HCT116 (cell line): ENCODE results near the gene NAXE.
"Not testable (repeated sequence)": the region's sequence is repeated elsewhere in the genome, so short reads cannot be mapped to it uniquely, and the experiment has no call there.

ENCODE experiments used
- TF ChIP-seq, protein P1 (sequence below): IDR thresholded peaks from 2 replicates; pipeline ENCODE4 v1.6.1; 2012; ENCODE audit warnings: low read depth
- TF ChIP-seq, protein P2 (sequence below), 3 experiments: fragments of 200-600 bp in 1 of 3; sonication (generic) in 1 of 3; IDR thresholded peaks in 2 of 3; conservative IDR thresholded peaks in 1 of 3; 2 replicates each; pipeline ENCODE4 v1.5.1; 2012 to 2017; ENCODE audit warnings: low read depth in 2 of 3, low read length in 2 of 3, antibody characterized with exemption in 1 of 3, borderline replicate concordance in 1 of 3, control low read depth in 1 of 3, mild to moderate bottlenecking in 1 of 3, mixed read lengths in 1 of 3, mixed run types in 1 of 3, moderate library complexity in 1 of 3; ENCODE audit not compliant: insufficient read depth in 1 of 3

DNA sequence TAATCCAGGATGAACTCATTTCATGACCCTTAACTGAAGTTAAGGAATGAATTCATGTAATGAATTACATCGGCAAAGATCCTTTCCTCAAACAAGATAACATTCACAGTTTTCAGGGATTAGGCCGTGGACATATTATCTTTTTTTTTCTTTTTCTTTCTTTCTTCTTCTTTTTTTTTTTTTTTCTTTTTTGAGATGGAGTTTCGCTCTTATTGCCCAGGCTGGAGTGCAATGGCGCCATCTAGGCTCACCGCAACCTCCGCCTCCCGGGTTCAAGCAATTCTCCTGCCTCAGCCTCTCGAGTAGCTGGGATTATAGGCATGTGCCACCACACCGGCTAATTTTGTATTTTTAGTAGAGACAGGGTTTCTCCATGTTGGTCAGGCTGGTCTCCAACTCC is 39.6 kb downstream of the NAXE start:
- TF ChIP-seq, protein P1, sequence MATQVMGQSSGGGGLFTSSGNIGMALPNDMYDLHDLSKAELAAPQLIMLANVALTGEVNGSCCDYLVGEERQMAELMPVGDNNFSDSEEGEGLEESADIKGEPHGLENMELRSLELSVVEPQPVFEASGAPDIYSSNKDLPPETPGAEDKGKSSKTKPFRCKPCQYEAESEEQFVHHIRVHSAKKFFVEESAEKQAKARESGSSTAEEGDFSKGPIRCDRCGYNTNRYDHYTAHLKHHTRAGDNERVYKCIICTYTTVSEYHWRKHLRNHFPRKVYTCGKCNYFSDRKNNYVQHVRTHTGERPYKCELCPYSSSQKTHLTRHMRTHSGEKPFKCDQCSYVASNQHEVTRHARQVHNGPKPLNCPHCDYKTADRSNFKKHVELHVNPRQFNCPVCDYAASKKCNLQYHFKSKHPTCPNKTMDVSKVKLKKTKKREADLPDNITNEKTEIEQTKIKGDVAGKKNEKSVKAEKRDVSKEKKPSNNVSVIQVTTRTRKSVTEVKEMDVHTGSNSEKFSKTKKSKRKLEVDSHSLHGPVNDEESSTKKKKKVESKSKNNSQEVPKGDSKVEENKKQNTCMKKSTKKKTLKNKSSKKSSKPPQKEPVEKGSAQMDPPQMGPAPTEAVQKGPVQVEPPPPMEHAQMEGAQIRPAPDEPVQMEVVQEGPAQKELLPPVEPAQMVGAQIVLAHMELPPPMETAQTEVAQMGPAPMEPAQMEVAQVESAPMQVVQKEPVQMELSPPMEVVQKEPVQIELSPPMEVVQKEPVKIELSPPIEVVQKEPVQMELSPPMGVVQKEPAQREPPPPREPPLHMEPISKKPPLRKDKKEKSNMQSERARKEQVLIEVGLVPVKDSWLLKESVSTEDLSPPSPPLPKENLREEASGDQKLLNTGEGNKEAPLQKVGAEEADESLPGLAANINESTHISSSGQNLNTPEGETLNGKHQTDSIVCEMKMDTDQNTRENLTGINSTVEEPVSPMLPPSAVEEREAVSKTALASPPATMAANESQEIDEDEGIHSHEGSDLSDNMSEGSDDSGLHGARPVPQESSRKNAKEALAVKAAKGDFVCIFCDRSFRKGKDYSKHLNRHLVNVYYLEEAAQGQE: not testable (repeated sequence)
- TF ChIP-seq, protein P2, sequence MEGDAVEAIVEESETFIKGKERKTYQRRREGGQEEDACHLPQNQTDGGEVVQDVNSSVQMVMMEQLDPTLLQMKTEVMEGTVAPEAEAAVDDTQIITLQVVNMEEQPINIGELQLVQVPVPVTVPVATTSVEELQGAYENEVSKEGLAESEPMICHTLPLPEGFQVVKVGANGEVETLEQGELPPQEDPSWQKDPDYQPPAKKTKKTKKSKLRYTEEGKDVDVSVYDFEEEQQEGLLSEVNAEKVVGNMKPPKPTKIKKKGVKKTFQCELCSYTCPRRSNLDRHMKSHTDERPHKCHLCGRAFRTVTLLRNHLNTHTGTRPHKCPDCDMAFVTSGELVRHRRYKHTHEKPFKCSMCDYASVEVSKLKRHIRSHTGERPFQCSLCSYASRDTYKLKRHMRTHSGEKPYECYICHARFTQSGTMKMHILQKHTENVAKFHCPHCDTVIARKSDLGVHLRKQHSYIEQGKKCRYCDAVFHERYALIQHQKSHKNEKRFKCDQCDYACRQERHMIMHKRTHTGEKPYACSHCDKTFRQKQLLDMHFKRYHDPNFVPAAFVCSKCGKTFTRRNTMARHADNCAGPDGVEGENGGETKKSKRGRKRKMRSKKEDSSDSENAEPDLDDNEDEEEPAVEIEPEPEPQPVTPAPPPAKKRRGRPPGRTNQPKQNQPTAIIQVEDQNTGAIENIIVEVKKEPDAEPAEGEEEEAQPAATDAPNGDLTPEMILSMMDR (IDR thresholded peaks at IDR 0.05 in 2 of 3, conservative IDR thresholded peaks at IDR 0.05 in 1 of 3; ENCODE audit: borderline replicate concordance in 1 of 3, insufficient read depth in 1 of 3, low read depth in 2 of 3, low read length in 2 of 3): 0 out of 6 replicates have a peak, but pooled peaks of 1 of the 3 experiments have one; percentile 7
